ENCODE measurements around the gene GJB3.

DNA sequence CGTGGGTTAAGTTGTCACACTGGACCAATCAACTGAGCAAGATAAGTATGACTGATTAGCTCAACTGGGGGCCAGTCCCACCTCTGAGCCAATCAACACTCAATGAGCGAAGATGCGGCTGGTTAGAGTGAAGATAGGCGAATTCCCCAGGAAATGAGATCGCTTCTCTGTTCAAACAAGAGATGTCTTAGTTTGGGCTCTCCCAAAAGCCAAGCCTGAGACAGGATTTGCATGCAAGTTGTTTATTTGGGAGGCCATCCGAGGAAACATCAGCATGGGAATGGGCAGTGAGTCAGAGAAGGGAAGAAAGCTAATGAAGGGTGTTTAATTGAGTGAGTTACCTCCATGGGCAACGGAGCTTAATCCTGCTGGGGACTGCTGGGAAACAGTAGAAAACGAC, 31.0 kb upstream of the GJB3 start:
- no peak for TF ChIP-seq MYC (IDR thresholded peaks at IDR 0.05; ENCODE audit: low read depth, low read length)
- TF ChIP-seq, protein P1, sequence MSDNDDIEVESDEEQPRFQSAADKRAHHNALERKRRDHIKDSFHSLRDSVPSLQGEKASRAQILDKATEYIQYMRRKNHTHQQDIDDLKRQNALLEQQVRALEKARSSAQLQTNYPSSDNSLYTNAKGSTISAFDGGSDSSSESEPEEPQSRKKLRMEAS (IDR thresholded peaks at IDR 0.05; ENCODE audit: low read depth, low read length) = no peak
- TF ChIP-seq, protein P2, sequence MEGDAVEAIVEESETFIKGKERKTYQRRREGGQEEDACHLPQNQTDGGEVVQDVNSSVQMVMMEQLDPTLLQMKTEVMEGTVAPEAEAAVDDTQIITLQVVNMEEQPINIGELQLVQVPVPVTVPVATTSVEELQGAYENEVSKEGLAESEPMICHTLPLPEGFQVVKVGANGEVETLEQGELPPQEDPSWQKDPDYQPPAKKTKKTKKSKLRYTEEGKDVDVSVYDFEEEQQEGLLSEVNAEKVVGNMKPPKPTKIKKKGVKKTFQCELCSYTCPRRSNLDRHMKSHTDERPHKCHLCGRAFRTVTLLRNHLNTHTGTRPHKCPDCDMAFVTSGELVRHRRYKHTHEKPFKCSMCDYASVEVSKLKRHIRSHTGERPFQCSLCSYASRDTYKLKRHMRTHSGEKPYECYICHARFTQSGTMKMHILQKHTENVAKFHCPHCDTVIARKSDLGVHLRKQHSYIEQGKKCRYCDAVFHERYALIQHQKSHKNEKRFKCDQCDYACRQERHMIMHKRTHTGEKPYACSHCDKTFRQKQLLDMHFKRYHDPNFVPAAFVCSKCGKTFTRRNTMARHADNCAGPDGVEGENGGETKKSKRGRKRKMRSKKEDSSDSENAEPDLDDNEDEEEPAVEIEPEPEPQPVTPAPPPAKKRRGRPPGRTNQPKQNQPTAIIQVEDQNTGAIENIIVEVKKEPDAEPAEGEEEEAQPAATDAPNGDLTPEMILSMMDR (IDR thresholded peaks at IDR 0.05; ENCODE audit: low read depth, low read length) = no peak

Data from NB4 (cell line).